ENCODE data around the gene KLHL42. TPM values are rescaled to one million over a fixed set of nuclear protein-coding genes. Genes with fewer than 3 reads are reported as not detected.
A peak's percentile ranks its signal among the peaks of the same experiment; 100 is the strongest.

Gene KLHL42
- total and polyA plus RNA-seq, 10 of the 15 experiments (the other 5 are each of a cell fraction or from before 2014, with no cell fraction given) = 2.1 to 18.2 (median 13.1) TPM

GRCh38 chr12:27821259-27821973 lies 41.4 kb downstream of the KLHL42 start (continued):
- TF ChIP-seq ZNF207 (IDR thresholded peaks at IDR 0.05; ENCODE audit: borderline replicate concordance) = no peak
- TF ChIP-seq, protein P1, sequence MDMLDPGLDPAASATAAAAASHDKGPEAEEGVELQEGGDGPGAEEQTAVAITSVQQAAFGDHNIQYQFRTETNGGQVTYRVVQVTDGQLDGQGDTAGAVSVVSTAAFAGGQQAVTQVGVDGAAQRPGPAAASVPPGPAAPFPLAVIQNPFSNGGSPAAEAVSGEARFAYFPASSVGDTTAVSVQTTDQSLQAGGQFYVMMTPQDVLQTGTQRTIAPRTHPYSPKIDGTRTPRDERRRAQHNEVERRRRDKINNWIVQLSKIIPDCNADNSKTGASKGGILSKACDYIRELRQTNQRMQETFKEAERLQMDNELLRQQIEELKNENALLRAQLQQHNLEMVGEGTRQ (IDR thresholded peaks at IDR 0.05; ENCODE audit: borderline replicate concordance, low read depth, low read length) = peak; percentile 3; the same call in 1 of the 2 replicates
- no peak for TF ChIP-seq STAT3 (IDR thresholded peaks at IDR 0.05; ENCODE audit: low read depth, low read length)
- no peak for TF ChIP-seq RELB (IDR thresholded peaks at IDR 0.05; ENCODE audit: low read depth)
- TF ChIP-seq, protein P2, sequence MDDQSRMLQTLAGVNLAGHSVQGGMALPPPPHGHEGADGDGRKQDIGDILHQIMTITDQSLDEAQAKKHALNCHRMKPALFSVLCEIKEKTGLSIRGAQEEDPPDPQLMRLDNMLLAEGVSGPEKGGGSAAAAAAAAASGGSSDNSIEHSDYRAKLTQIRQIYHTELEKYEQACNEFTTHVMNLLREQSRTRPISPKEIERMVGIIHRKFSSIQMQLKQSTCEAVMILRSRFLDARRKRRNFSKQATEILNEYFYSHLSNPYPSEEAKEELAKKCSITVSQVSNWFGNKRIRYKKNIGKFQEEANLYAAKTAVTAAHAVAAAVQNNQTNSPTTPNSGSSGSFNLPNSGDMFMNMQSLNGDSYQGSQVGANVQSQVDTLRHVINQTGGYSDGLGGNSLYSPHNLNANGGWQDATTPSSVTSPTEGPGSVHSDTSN (IDR thresholded peaks at IDR 0.05; ENCODE audit: insufficient replicate concordance, low read depth, low read length) = no peak
- TF ChIP-seq ETV6 (conservative IDR thresholded peaks at IDR 0.05 in 1 of 2, IDR thresholded peaks at IDR 0.05 in 1 of 2; ENCODE audit: borderline replicate concordance in 1 of 2, low read depth in 1 of 2) = no peak
- TF ChIP-seq CHD2 (IDR thresholded peaks at IDR 0.05; ENCODE audit: borderline replicate concordance, low read depth, low read length) = no peak
- TF ChIP-seq NR2C2 (IDR thresholded peaks at IDR 0.05; ENCODE audit: borderline replicate concordance, control insufficient read depth, insufficient read length, low read depth) = no peak
